K562 (cell line): ENCODE data around the gene HELZ. TPM values are rescaled to one million over a fixed set of nuclear protein-coding genes. Genes with fewer than 3 reads are reported as not detected.
A peak's percentile ranks its signal among the peaks of the same experiment; 100 is the strongest.

Source experiments
- ATAC-seq: fragments of 200-7000 bp; cut with Tn5 transposase; 3 replicates; pipeline ENCODE4 v1.9.1; 2020; ENCODE audit warnings: moderate library complexity
- BruUV-seq: library from RNA; stranded (reverse); fragments of 400-500 nt; replicated peaks from 2 replicates; lab custom pipeline; 2021; lab: Mats Ljungman, UMichigan
- CTCF ChIA-PET: fragments of 300-600 bp; formaldehyde crosslinking; extraction: SDS; loops from one replicate; lab custom pipeline; 2021; ENCODE audit warnings: low intra/inter-chr PET ratio; lab: Yijun Ruan, JAX
- POLR2A ChIA-PET: fragments of 300-600, 350-650 bp; sonication (Branson Sonifier 250); formaldehyde crosslinking; extraction: SDS; loops from one replicate; lab custom pipeline; 2021; ENCODE audit warnings: antibody characterized with exemption, inconsistent platforms; lab: Yijun Ruan, JAX
- DNase-seq, 4 experiments: peaks; one replicate each; pipeline versions ENCODE4 v3.0.0 to v3.0.0-alpha.2; 2011 to 2018; ENCODE audit warnings: low spot score in 3 of 4, mixed read lengths in 3 of 4; ENCODE audit errors: extremely low read depth in 1 of 4
- FAIRE-seq: peaks from 2 replicates; lab custom pipeline; 2011; peaks lifted over from hg19 to GRCh38; lab: Jason Lieb, UNC
- H2AFZ ChIP-seq: 2 replicates; pipeline ENCODE4 v1.6.0; 2011; ENCODE audit warnings: low read depth, low read length, control low read depth, inconsistent platforms
- H3K27ac ChIP-seq: fragments of 200-600 bp; 3 replicates; pipeline ENCODE4 v1.8.0; 2011; ENCODE audit warnings: low read depth, mild to moderate bottlenecking, control low read depth, inconsistent platforms, low read length, moderate library complexity, mixed read lengths; ENCODE audit errors: extremely low read depth
- H3K27me3 ChIP-seq, 2 experiments: fragments of 300-600 bp in 1 of 2; 2 replicates in 1 of 2; 3 replicates in 1 of 2; pipeline versions ENCODE4 v1.6.0 to v1.8.0; 2011; ENCODE audit warnings: inconsistent platforms in 2 of 2, low read length in 2 of 2, mild to moderate bottlenecking in 1 of 2, mixed read lengths in 1 of 2, moderate library complexity in 1 of 2; ENCODE audit not compliant: control insufficient read depth in 2 of 2, insufficient read depth in 2 of 2
- H3K36me3 ChIP-seq: fragments of 300-600 bp; 3 replicates; pipeline ENCODE4 v1.8.0; 2011; ENCODE audit warnings: mild to moderate bottlenecking, low read length, inconsistent platforms; ENCODE audit not compliant: control insufficient read depth, insufficient read depth
- H3K4me1 ChIP-seq, 2 experiments: fragments of 200-600 bp in 1 of 2; replicated peaks in 1 of 2; 2 replicates in 1 of 2; 3 replicates in 1 of 2; pipeline versions ENCODE4 v1.5.1 to v1.8.0; 2011; ENCODE audit warnings: inconsistent platforms in 2 of 2, low read length in 2 of 2, mild to moderate bottlenecking in 1 of 2, mixed read lengths in 1 of 2, moderate library complexity in 1 of 2; ENCODE audit not compliant: control insufficient read depth in 2 of 2, insufficient read depth in 2 of 2
- H3K4me2 ChIP-seq: 2 replicates; pipeline ENCODE4 v1.6.1; 2011; ENCODE audit warnings: low read length, control low read depth, inconsistent platforms, mixed read lengths; ENCODE audit not compliant: insufficient read depth
- H3K4me3 ChIP-seq: fragments of 200-600 bp; sonication (generic), shearing (Covaris generic); 2 replicates; pipeline ENCODE4 v1.5.1; 2016; ENCODE audit warnings: control low read depth, inconsistent platforms
- H3K79me2 ChIP-seq: fragments of 200-600 bp; 3 replicates; pipeline ENCODE4 v1.8.0; 2011; ENCODE audit warnings: low read length, inconsistent platforms; ENCODE audit not compliant: control insufficient read depth, insufficient read depth
- H3K9ac ChIP-seq, 2 experiments: 2 replicates each; pipeline versions ENCODE4 v1.6.0 to v1.6.1; 2011; ENCODE audit warnings: low read depth in 2 of 2, low read length in 2 of 2, control low read depth in 1 of 2, inconsistent platforms in 1 of 2, mild to moderate bottlenecking in 1 of 2, mixed read lengths in 1 of 2; ENCODE audit not compliant: insufficient read depth in 1 of 2
- H3K9me1 ChIP-seq: one replicate; pipeline ENCODE4 v1.6.0; 2011; ENCODE audit warnings: inconsistent platforms, mild to moderate bottlenecking, low read length, moderate library complexity; ENCODE audit not compliant: control insufficient read depth, insufficient read depth
- H3K9me3 ChIP-seq: replicated peaks from 2 replicates; pipeline ENCODE4 v1.5.1; 2011; ENCODE audit warnings: low read depth, low read length, inconsistent platforms; ENCODE audit not compliant: control insufficient read depth, insufficient read depth
- H4K20me1 ChIP-seq: replicated peaks from 2 replicates; pipeline ENCODE4 v1.6.1; 2011; ENCODE audit warnings: low read length, inconsistent platforms, mixed read lengths; ENCODE audit not compliant: control insufficient read depth, insufficient read depth
- ZBTB11 ChIP-seq, 3 experiments: fragments of 200-800 bp in 1 of 3; fragments of 250-450 bp in 1 of 3; fragments of 450-650 bp in 1 of 3; sonication (Bioruptor Pico) in 1 of 3; sonication (Bioruptor generic) in 1 of 3; formaldehyde crosslinking in 1 of 3; IDR thresholded peaks; 2 replicates each; pipeline versions ENCODE4 v1.6.1 to v1.8.0; 2016 to 2022; ENCODE audit warnings: mild to moderate bottlenecking in 2 of 3, missing genetic modification characterization in 2 of 3, missing compliant biosample characterization in 1 of 3, moderate library complexity in 1 of 3
- ZKSCAN8 ChIP-seq: fragments of 200-800 bp; sonication (Bioruptor generic); IDR thresholded peaks from 2 replicates; pipeline ENCODE4 v1.6.1; 2016; ENCODE audit warnings: missing genetic modification characterization, missing compliant biosample characterization
- WGBS: fragments of 100-300 bp; shearing (Covaris generic); methylation state at CpG from one replicate; pipeline ENCODE4 v1.1.6; 2016; ENCODE audit warnings: low coverage, mixed read lengths; ENCODE audit not compliant: insufficient coverage; ENCODE audit errors: missing lambda C conversion rate; 5-methylcytosine and 5-hydroxymethylcytosine counted together
- in situ Hi-C: fragments of 300-500 bp; cut with MboI; formaldehyde crosslinking; loops from 4 replicates; pipeline ENCODE4 v1.15.0; 2018; ENCODE audit warnings: inconsistent platforms, mixed read lengths
- intact Hi-C: fragments of 100-400 bp; cut with micrococcal nuclease; formaldehyde crosslinking; loops from 2 replicates; pipeline ENCODE4 v1.14.2; 2022
- polyA plus RNA-seq, 8 experiments: library from polyadenylated mRNA; depleted of rRNA in 4 of 8; stranded (reverse) in 5 of 8; unstranded in 3 of 8; fragments of >200 nt; fragmentation: Nextera tagmentation in 2 of 8; fragmentation: Illumina TruSeq in 1 of 8; extraction: Ambion mirVana in 2 of 8; extraction: Trizol in 1 of 8; gene quantifications; 2 replicates each; pipeline versions ENCODE4 v1.2.1 to v1.2.3, GENCODE V29; 2011 to 2014; ENCODE audit warnings: inconsistent platforms in 1 of 8, missing spikeins in 1 of 8
- total RNA-seq, 7 experiments: library from RNA; depleted of rRNA in 6 of 7; stranded (reverse); fragments of >200 nt in 6 of 7; fragmentation: Illumina TruSeq in 2 of 7; extraction: Trizol in 2 of 7; gene quantifications; 2 replicates each; pipeline versions ENCODE4 v1.2.1 to v1.2.3, GENCODE V29; 2011 to 2021; ENCODE audit warnings: low replicate concordance in 1 of 7

The HELZ gene
- total and polyA plus RNA-seq, 9 of the 15 experiments (the other 6 are each of a cell fraction or from before 2014, with no cell fraction given): 5.2 to 39.8 (median 17.3) TPM

- CTCF ChIA-PET: no interaction called here
- no peak for ATAC-seq
- Histone ChIP-seq H3K79me2 (no peaks in the 10 kb centered on the region), H3K4me3 (no peak overlapping the region), H3K9me3 (no peaks in the 10 kb centered on the region), H3K9me1 (no peaks in the 10 kb centered on the region), H3K27me3 (no peaks in the 10 kb centered on the region), H2AFZ (no peak overlapping the region), H3K27ac (no peak overlapping the region), H3K4me1 (no peaks in the 10 kb centered on the region; a peak in 1 of 5 replicates)
- WGBS: 24% methylated on average over 13 of the region's 13 CpGs
- no TSS peak for BruUV-seq
- intact Hi-C loops: no loop called here
- in situ Hi-C loops: no loop called here
- no peak for TF ChIP-seq ZKSCAN8
- 0 out of 6 replicates have a peak, but pooled peaks of 1 of the 3 experiments have one; percentile 18 for TF ChIP-seq ZBTB11 (CRISPR knock-in tag; IDR thresholded peaks at IDR 0.05)
- TF ChIP-seq, all 486 proteins: peak for 1
- Histone ChIP-seq H4K20me1 (peaks cover 8% of the 10 kb centered on the region; the same call in 1 of the 2 replicates), H3K4me2 (no peak overlapping the region), H3K9ac (no peak overlapping the region), H3K36me3 (no peaks in the 10 kb centered on the region)
- DNase-seq (no peak), FAIRE-seq (no peak)
- POLR2A ChIA-PET: interaction anchor here (0.6 to 0.7 kb wide), 3 partner anchors 11 to 196 kb away, joined by 3 to 6 read pairs (median 3); no protein-coding TSS in a partner anchor
Measured at GRCh38 chr17:67067571-67068482, 177.2 kb downstream of the HELZ start.
